Astrocyte (in vitro differentiated cells and primary cell): ENCODE results near the gene PLXDC2. TPM values are rescaled to one million over a fixed set of nuclear protein-coding genes. Genes with fewer than 3 reads are reported as not detected.

ENCODE experiments used
- DNase-seq: peaks from one replicate; pipeline ENCODE4 v3.0.0-alpha.2; 2010; ENCODE audit warnings: low read depth
- FAIRE-seq: peaks from 2 replicates; lab custom pipeline; 2011; peaks lifted over from hg19 to GRCh38; lab: Jason Lieb, UNC
- H2AFZ ChIP-seq: 2 replicates; pipeline ENCODE4 v1.6.0; 2012; ENCODE audit warnings: low read depth, low read length, inconsistent platforms
- H3K27ac ChIP-seq: 2 replicates; pipeline ENCODE4 v1.5.1; 2011; ENCODE audit warnings: low read depth, low read length, inconsistent platforms
- H3K27me3 ChIP-seq: 2 replicates; pipeline ENCODE4 v1.6.0; 2011; ENCODE audit warnings: low read length, inconsistent platforms; ENCODE audit not compliant: insufficient read depth
- H3K36me3 ChIP-seq: 2 replicates; pipeline ENCODE4 v1.5.1; 2011; ENCODE audit warnings: low read length, inconsistent platforms; ENCODE audit not compliant: insufficient read depth
- H3K4me1 ChIP-seq: 2 replicates; pipeline ENCODE4 v1.5.1; 2011; ENCODE audit warnings: low read length, inconsistent platforms; ENCODE audit not compliant: insufficient read depth
- H3K4me2 ChIP-seq: 2 replicates; pipeline ENCODE4 v1.6.0; 2012; ENCODE audit warnings: low read length, inconsistent platforms
- H3K4me3 ChIP-seq: 2 replicates; pipeline ENCODE4 v1.5.1; 2011; ENCODE audit warnings: low read depth, mild to moderate bottlenecking, low read length, inconsistent platforms; ENCODE audit not compliant: insufficient read depth
- H3K79me2 ChIP-seq: 2 replicates; pipeline ENCODE4 v1.6.0; 2012; ENCODE audit warnings: mild to moderate bottlenecking, low read length, inconsistent platforms; ENCODE audit not compliant: insufficient read depth
- H3K9ac ChIP-seq: 2 replicates; pipeline ENCODE4 v1.6.0; 2012; ENCODE audit warnings: mild to moderate bottlenecking, low read length, inconsistent platforms
- H3K9me3 ChIP-seq: 2 replicates; pipeline ENCODE4 v1.5.1; 2012; ENCODE audit warnings: low read depth, mild to moderate bottlenecking, low read length, inconsistent platforms; ENCODE audit not compliant: insufficient read depth
- H4K20me1 ChIP-seq: 2 replicates; pipeline ENCODE4 v1.6.0; 2012; ENCODE audit warnings: low read length, inconsistent platforms; ENCODE audit not compliant: insufficient read depth
- H3K27ac Mint-ChIP-seq: one replicate; pipeline ENCODE4 v1.8.0; 2021; ENCODE audit warnings: mild to moderate bottlenecking, mixed read lengths; ENCODE audit not compliant: unreplicated experiment
- H3K27me3 Mint-ChIP-seq: one replicate; pipeline ENCODE4 v1.8.0; 2021; ENCODE audit warnings: low read depth, mixed read lengths; ENCODE audit not compliant: unreplicated experiment
- H3K36me3 Mint-ChIP-seq: one replicate; pipeline ENCODE4 v1.8.0; 2021; ENCODE audit warnings: low read depth, mixed read lengths; ENCODE audit not compliant: unreplicated experiment
- H3K4me1 Mint-ChIP-seq: one replicate; pipeline ENCODE4 v1.8.0; 2021; ENCODE audit warnings: low read depth, mixed read lengths; ENCODE audit not compliant: unreplicated experiment
- H3K4me3 Mint-ChIP-seq: one replicate; pipeline ENCODE4 v1.8.0; 2021; ENCODE audit warnings: mild to moderate bottlenecking, moderate library complexity, mixed read lengths; ENCODE audit not compliant: unreplicated experiment
- H3K9me3 Mint-ChIP-seq: one replicate; pipeline ENCODE4 v1.8.0; 2021; ENCODE audit warnings: mild to moderate bottlenecking, mixed read lengths; ENCODE audit not compliant: unreplicated experiment
- CTCF ChIP-seq: IDR thresholded peaks from 2 replicates; pipeline ENCODE4 v1.5.1; 2011; ENCODE audit warnings: low read depth, mild to moderate bottlenecking, inconsistent platforms, low read length, moderate library complexity; ENCODE audit not compliant: insufficient read depth
- EZH2 ChIP-seq: IDR thresholded peaks from 2 replicates; pipeline ENCODE4 v1.6.1; 2012; ENCODE audit warnings: mild to moderate bottlenecking, low read length, inconsistent platforms; ENCODE audit not compliant: insufficient read depth
- total RNA-seq: library from RNA; stranded (reverse); gene quantifications from 2 replicates; pipeline ENCODE4 v1.2.1, GENCODE V29; 2021

Gene PLXDC2
- total RNA-seq, 1 donor from 2014 or later, result 36.1 TPM

- H2AFZ ChIP-seq, result no peak overlapping the region
- Mint-ChIP-seq H3K27ac (no peak overlapping the region), H3K4me3 (no peak overlapping the region), H3K9me3 (no peaks in the 10 kb centered on the region), H3K4me1 (peaks cover 3% of the 10 kb centered on the region), H3K27me3 (no peaks in the 10 kb centered on the region), H3K36me3 (peaks cover 7% of the 10 kb centered on the region)
- no peaks in the 10 kb centered on the region for H3K79me2 ChIP-seq
- TF ChIP-seq CTCF (no peak), EZH2 (no peak)
- DNase-seq (no peak), FAIRE-seq (no peak)
- H3K27ac ChIP-seq, result no peak overlapping the region
- H4K20me1 ChIP-seq, result no peaks in the 10 kb centered on the region
- no peak overlapping the region for H3K4me2 ChIP-seq
- H3K27me3 ChIP-seq, result no peaks in the 10 kb centered on the region
- H3K36me3 ChIP-seq, result no peaks in the 10 kb centered on the region
- H3K4me1 ChIP-seq, result no peaks in the 10 kb centered on the region
- no peak overlapping the region for H3K4me3 ChIP-seq
- H3K9me3 ChIP-seq, result no peaks in the 10 kb centered on the region
- H3K9ac ChIP-seq, result no peak overlapping the region
Measured at GRCh38 chr10:20215547-20216152, 399.4 kb downstream of the PLXDC2 start.

GRCh38 chr10:20221356-20221755 lies 405.1 kb downstream of the PLXDC2 start:
- Histone ChIP-seq H4K20me1 (no peaks in the 10 kb centered on the region), H3K27me3 (no peaks in the 10 kb centered on the region), H3K27ac (no peak overlapping the region), H2AFZ (no peak overlapping the region), H3K79me2 (no peaks in the 10 kb centered on the region), H3K9me3 (no peaks in the 10 kb centered on the region), H3K4me3 (no peak overlapping the region), H3K9ac (no peak overlapping the region), H3K36me3 (no peaks in the 10 kb centered on the region), H3K4me2 (no peak overlapping the region), H3K4me1 (no peaks in the 10 kb centered on the region)
- H3K27me3 Mint-ChIP-seq, result no peaks in the 10 kb centered on the region
- no peak for FAIRE-seq
- peaks cover 3% of the 10 kb centered on the region for H3K4me1 Mint-ChIP-seq
- H3K36me3 Mint-ChIP-seq, result no peaks in the 10 kb centered on the region
- TF ChIP-seq EZH2 (no peak), CTCF (no peak)
- H3K27ac Mint-ChIP-seq, result no peak overlapping the region
- no peaks in the 10 kb centered on the region for H3K9me3 Mint-ChIP-seq
- H3K4me3 Mint-ChIP-seq, result no peak overlapping the region
- no peak for DNase-seq

- Mint-ChIP-seq H3K36me3 (no peaks in the 10 kb centered on the region), H3K9me3 (no peaks in the 10 kb centered on the region), H3K4me3 (no peak overlapping the region), H3K27ac (no peak overlapping the region), H3K27me3 (no peaks in the 10 kb centered on the region), H3K4me1 (no peaks in the 10 kb centered on the region)
- H3K4me2 ChIP-seq, result no peak overlapping the region
- no peak overlapping the region for H3K9ac ChIP-seq
- FAIRE-seq, result no peak
- no peak overlapping the region for H3K4me3 ChIP-seq
- H4K20me1 ChIP-seq, result no peaks in the 10 kb centered on the region
- H3K9me3 ChIP-seq, result no peaks in the 10 kb centered on the region
- no peak for DNase-seq
- no peaks in the 10 kb centered on the region for H3K79me2 ChIP-seq
- no peaks in the 10 kb centered on the region for H3K27me3 ChIP-seq
- H3K36me3 ChIP-seq, result no peaks in the 10 kb centered on the region
- TF ChIP-seq CTCF, result no peak
- TF ChIP-seq EZH2, result no peak
- no peaks in the 10 kb centered on the region for H3K4me1 ChIP-seq
- no peak overlapping the region for H2AFZ ChIP-seq
- H3K27ac ChIP-seq, result no peak overlapping the region
Measured at GRCh38 chr10:20228729-20229128, 412.5 kb downstream of the PLXDC2 start.
